ENCODE measurements around the gene TAF3.

TAF3 gene

DNA sequence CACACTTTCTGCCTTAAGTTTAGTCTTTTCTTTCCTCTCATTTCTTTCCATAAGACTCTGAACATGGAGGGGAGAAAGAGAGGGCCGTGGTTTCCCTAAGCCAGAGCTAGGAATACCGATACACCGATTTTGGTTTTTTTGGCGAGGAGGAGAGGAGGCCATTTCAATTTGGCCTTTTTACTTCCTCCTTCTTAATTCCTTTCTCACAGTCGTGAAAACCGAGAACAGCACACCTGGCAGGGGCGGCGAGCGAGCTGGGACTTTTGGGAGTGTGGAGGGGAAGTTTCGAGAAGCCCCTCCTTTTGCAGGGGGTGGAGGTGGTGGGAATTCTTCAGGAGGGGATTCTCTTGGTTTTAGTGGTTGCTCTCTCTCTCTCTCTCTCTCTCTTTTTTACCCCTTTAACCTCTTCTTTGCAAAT, 242.4 kb downstream of the TAF3 start:
- no peak for DNase-seq

DNA sequence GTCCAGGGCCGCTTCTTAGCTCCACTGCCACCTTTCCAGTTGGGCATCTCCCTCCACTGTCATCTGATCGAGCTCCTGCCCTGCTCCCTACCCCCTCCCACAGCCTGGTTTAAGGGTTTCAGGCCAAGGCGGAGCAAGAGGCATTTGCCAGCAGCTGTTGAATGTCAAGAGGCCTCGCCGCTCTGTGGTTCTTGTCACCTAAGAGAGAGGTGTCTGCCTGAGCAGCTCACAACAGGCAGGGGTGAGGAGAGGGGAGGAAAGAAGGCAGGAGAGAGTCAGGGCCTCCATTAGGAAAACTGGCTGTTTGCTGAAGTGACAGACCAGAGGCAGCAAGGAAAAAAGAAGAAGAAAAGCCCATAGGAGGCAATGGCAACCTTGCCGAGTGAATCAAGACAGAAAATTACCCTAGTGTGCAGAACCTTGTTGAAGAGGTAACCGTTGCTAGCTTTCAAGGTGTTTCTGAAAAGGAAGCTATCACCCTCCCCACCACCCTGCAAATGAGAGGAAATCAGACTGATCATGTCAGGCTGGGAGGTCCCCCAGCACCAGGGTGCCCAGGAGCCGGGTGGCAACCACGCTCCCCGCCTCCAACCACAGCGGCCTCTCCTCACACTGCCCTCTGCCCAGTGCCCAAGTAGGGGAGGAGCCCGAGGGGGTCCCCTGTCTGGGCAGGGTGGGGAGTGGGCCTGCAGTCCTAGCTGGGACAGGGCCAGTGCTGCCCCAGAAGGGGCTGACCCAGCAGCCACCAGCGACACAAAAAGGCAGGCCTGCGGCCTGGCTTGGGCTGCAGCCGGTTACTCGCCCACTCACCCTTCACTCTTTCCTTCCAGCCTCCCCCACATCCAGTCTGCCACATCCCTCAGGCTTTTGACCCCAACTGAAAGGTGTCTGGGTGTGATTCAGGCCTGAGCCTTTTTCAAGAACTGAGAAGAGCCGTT, 243.2 kb downstream of the TAF3 start:
- DNase-seq: no peak

DNA sequence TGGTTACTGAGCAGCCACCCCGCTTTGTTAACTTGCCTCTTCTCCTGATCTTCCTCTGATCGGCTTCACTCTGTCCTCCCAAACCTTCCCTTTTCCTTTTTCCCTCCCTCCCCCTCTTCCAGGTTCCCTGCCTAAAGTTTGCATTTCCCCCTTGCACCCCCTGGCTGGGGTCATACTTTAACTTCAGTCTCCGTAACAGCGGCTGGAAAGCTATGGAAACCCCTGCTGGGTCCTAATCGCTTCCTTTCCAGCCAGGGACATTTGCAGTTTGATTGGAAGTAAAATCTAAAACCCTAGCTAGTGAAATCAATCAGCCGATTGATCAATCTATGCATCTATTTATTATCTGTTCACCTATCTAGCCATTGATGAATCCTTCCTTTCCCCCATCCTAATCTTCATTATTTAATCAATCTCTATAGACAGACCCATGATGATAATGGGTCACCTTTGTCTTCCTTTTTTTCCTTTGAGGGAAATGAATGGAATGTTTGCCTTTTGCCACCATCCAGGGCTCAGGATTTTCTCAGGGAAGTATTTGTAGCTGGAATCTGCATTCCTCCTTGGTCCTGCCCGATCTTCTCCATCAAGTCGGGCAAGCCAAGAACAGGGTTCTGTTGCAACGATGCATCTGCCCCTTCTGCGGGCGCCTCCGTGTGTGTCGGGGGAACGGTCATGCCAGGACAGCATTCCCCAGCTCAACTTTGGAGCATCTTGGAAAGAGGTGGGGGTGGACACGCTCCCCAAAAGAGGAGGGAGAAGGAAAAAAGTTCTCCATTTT, 245.0 kb downstream of the TAF3 start:
- DNase-seq: no peak

DNA sequence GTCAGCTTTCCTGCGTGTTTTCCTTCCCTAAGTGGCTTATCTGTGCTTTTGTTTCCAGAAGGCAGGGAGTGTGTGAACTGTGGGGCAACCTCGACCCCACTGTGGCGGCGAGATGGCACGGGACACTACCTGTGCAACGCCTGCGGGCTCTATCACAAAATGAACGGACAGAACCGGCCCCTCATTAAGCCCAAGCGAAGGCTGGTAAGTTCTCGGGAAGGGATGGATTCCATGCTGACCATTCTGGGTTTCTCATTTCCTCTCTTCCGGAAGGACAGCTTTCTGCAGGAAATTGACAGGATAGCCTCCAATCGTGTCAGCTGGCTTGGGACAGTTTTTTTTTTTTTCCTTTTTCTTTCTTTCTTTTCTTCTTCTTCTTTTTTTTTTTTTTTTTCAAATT, 245.6 kb downstream of the TAF3 start:
- DNase-seq: no peak

DNA sequence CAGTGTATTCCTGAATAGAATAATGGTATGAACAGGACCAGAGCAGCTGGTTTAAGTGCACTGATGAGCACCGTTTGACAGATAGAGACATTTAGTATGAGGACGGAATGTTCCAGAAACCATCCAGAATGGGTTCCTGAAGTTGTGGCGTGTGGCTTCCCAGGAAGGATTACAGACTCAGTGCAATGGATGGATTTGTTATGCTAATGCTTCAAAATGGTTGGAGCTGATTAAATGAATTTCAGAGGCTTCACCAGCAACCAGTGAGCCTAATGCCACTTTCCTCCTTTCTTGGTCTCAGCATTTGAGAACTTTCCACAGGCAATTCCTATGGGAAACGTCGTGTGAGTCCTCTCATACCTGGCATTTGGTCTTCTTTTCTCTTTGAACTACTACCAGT, 246.1 kb downstream of the TAF3 start:
- no peak for DNase-seq

DNA sequence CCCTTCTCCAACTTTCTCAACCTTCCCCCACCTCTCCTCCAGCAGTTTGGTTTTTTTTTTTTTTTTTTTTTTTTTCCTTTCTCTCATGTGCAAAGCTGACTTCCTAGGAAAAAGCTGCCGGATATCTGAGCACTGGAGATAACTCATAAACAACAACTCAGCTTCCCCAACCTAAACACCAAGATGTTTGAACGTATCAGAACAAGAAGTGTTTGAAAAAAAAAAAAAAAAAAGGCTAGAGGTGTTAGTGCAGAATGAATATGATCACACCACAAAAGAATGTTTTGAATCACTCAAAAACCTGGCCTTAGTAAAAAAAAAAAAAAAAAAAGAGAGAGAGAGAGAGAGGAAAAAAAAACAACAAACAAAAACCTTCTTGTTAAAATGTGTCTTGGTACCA, 247.3 kb downstream of the TAF3 start:
- DNase-seq: no peak

DNA sequence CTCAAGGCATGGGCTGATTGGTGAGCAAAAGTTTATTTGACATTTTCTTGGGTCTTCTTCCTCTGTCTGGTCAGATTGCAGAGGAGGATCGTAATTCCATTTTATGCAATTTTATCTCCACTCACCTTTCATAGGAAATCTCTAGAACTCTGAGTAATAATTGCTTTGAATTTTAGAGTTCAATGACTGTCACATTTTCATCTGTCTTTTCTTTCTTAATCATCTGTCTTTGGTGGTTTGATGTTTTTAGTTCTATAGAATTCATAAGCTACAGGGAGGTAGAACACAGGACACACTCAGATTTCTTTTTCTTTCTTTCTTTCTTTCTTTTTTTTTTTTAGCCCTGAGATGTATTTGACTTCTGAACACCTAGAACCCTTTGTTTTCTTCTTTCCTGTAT, 247.8 kb downstream of the TAF3 start:
- DNase-seq: no peak

Data from NCI-H1930 (cell line).